NB4 (cell line): ENCODE results near the gene XRCC5.

ENCODE experiments used
- DNase-seq: peaks from one replicate; pipeline ENCODE4 v3.0.0; 2010; ENCODE audit warnings: low read depth
- H3K4me3 ChIP-seq: one replicate; pipeline ENCODE4 v1.5.1; 2011; ENCODE audit warnings: mild to moderate bottlenecking, low read depth, low read length, moderate library complexity
- CTCF ChIP-seq: IDR thresholded peaks from one replicate; pipeline ENCODE4 v1.5.1; 2012; ENCODE audit warnings: low read depth, low read length
- MAX ChIP-seq: IDR thresholded peaks from 2 replicates; pipeline ENCODE4 v1.6.1; 2011; ENCODE audit warnings: low read depth, low read length
- MYC ChIP-seq: IDR thresholded peaks from 2 replicates; pipeline ENCODE4 v1.6.1; 2011; ENCODE audit warnings: low read depth, low read length
- POLR2A ChIP-seq: IDR thresholded peaks from 2 replicates; pipeline ENCODE4 v1.6.1; 2011; ENCODE audit warnings: mild to moderate bottlenecking; ENCODE audit not compliant: insufficient read length; ENCODE audit errors: extremely low read depth

XRCC5 gene

GRCh38 chr2:216092646-216093045 is 16.5 kb upstream of the XRCC5 start:
- no peak for TF ChIP-seq MYC
- TF ChIP-seq CTCF = no peak
- no peak for TF ChIP-seq POLR2A
- TF ChIP-seq MAX = no peak
- DNase-seq = no peak
- no peak overlapping the region for H3K4me3 ChIP-seq

GRCh38 chr2:216094701-216095100 is 14.4 kb upstream of the XRCC5 start:
- TF ChIP-seq POLR2A = no peak
- TF ChIP-seq CTCF = no peak
- no peak for TF ChIP-seq MYC
- no peak for TF ChIP-seq MAX
- no peak overlapping the region for H3K4me3 ChIP-seq
- DNase-seq = no peak

- H3K4me3 ChIP-seq = no peak overlapping the region
- DNase-seq = no peak
- TF ChIP-seq POLR2A (no peak), MAX (no peak), CTCF (no peak), MYC (no peak)
These were observed 10.5 kb upstream of the XRCC5 start for GRCh38 chr2:216098421-216099334.

- no peak for DNase-seq
- TF ChIP-seq MYC (no peak), MAX (no peak), CTCF (no peak), POLR2A (no peak)
- no peak overlapping the region for H3K4me3 ChIP-seq
These were observed 8.0 kb upstream of the XRCC5 start for GRCh38 chr2:216101109-216101508.

- H3K4me3 ChIP-seq = no peak overlapping the region
- TF ChIP-seq MYC (no peak), POLR2A (no peak), CTCF (no peak), MAX (no peak)
- no peak for DNase-seq
These were observed 5.9 kb upstream of the XRCC5 start for GRCh38 chr2:216103213-216103612.

- TF ChIP-seq MYC (no peak), MAX (no peak), CTCF (no peak), POLR2A (no peak)
- H3K4me3 ChIP-seq = no peak overlapping the region
- DNase-seq = no peak
These were observed 4.5 kb upstream of the XRCC5 start for GRCh38 chr2:216104691-216105090.
